DND-41 (cell line): ENCODE results near the gene ELMO3.

Experiments
- ATAC-seq: fragments of 200-7000 bp; cut with Tn5 transposase; 3 replicates; pipeline ENCODE4 v1.9.1; 2021; ENCODE audit warnings: low read depth; ENCODE audit not compliant: insufficient read depth
- DNase-seq: peaks from one replicate; pipeline ENCODE4 v3.0.0-alpha.2; 2020
- H2AFZ ChIP-seq: 2 replicates; pipeline ENCODE4 v1.6.0; 2012; ENCODE audit warnings: low read depth, low read length
- H3K27ac ChIP-seq: 2 replicates; pipeline ENCODE4 v1.5.1; 2012; ENCODE audit warnings: low read length, inconsistent platforms
- H3K27me3 ChIP-seq: fragments of 200-600 bp; sonication (generic); 2 replicates; pipeline ENCODE4 v1.6.0; 2012; ENCODE audit warnings: low read length, mild to moderate bottlenecking, inconsistent platforms; ENCODE audit not compliant: insufficient read depth, poor library complexity
- H3K36me3 ChIP-seq: 2 replicates; pipeline ENCODE4 v1.5.1; 2012; ENCODE audit warnings: low read length, inconsistent platforms; ENCODE audit not compliant: insufficient read depth
- H3K4me1 ChIP-seq: 2 replicates; pipeline ENCODE4 v1.5.1; 2012; ENCODE audit warnings: mild to moderate bottlenecking, low read length; ENCODE audit not compliant: insufficient read depth
- H3K4me2 ChIP-seq: 2 replicates; pipeline ENCODE4 v1.6.0; 2012; ENCODE audit warnings: mild to moderate bottlenecking, moderate library complexity, low read length, inconsistent platforms; ENCODE audit not compliant: insufficient read depth
- H3K4me3 ChIP-seq, 2 experiments: fragments of 200-600 bp in 1 of 2; shearing (Covaris generic) in 1 of 2; 2 replicates each; pipeline ENCODE4 v1.5.1; 2012 to 2016; ENCODE audit warnings: inconsistent platforms in 2 of 2, low read length in 2 of 2, mild to moderate bottlenecking in 2 of 2, low read depth in 1 of 2, moderate library complexity in 1 of 2
- H3K79me2 ChIP-seq: 2 replicates; pipeline ENCODE4 v1.6.0; 2012; ENCODE audit warnings: low read length, inconsistent platforms; ENCODE audit not compliant: insufficient read depth
- H3K9ac ChIP-seq: 2 replicates; pipeline ENCODE4 v1.6.0; 2012; ENCODE audit warnings: low read depth, mild to moderate bottlenecking, inconsistent platforms, low read length, moderate library complexity
- H3K9me3 ChIP-seq: 2 replicates; pipeline ENCODE4 v1.5.1; 2012; ENCODE audit warnings: low read length, moderate library complexity, mild to moderate bottlenecking, inconsistent platforms; ENCODE audit not compliant: insufficient read depth, severe bottlenecking
- H4K20me1 ChIP-seq: 2 replicates; pipeline ENCODE4 v1.6.0; 2012; ENCODE audit warnings: low read length; ENCODE audit not compliant: insufficient read depth
- EZH2 ChIP-seq: IDR thresholded peaks from 3 replicates; pipeline ENCODE4 v1.6.1; 2012; ENCODE audit warnings: borderline replicate concordance, low read depth, mild to moderate bottlenecking, moderate library complexity, low read length, inconsistent platforms; ENCODE audit not compliant: severe bottlenecking
- TF ChIP-seq, protein P1 (sequence below): IDR thresholded peaks from 2 replicates; pipeline ENCODE4 v1.5.1; 2012; ENCODE audit warnings: borderline replicate concordance, low read length, moderate library complexity, mild to moderate bottlenecking; ENCODE audit not compliant: poor library complexity, severe bottlenecking; ENCODE audit errors: extremely low read depth

Gene ELMO3

DNA sequence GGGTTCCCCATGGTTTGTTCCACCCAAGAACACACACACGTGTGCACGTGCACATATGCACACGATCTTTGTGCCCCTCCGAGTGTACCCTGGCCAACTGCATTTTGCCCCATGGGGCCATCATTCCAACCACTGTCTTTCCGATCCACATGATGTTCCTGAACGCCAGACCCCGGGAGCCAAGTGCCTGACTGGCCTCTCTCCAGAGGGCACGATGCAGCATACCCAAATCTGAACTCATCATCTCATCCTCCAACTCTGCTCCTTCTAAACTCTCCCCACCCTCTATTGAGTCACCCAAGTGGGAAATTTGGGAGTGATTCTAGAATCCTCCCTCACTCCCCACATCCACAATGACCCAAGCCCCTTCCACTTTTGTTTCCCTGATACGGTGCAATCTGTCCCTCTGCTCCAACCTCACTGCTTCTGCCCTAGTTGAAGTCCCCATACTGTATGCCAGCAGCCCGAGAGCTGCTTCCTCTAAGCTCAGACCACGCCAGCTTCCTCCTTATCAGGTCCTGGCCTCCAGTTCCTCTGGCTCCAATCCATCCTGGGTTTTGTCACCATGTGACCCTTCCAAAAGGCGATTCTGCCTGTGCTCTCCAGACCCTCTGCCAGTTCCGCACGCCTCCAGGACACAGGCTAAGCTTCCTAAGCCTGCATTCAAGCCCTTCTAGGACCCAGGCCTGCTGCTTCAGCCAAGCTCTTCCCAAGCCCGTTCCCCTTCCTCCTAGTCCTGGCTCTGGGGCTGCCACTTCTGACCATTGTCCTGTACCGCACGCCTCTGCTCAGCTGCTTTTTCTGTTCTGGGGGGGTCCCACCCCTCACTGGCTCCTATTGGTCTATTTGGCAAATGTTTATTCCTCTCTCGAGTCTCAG lies 17.9 kb downstream of the ELMO3 start:
- TF ChIP-seq, protein P1, sequence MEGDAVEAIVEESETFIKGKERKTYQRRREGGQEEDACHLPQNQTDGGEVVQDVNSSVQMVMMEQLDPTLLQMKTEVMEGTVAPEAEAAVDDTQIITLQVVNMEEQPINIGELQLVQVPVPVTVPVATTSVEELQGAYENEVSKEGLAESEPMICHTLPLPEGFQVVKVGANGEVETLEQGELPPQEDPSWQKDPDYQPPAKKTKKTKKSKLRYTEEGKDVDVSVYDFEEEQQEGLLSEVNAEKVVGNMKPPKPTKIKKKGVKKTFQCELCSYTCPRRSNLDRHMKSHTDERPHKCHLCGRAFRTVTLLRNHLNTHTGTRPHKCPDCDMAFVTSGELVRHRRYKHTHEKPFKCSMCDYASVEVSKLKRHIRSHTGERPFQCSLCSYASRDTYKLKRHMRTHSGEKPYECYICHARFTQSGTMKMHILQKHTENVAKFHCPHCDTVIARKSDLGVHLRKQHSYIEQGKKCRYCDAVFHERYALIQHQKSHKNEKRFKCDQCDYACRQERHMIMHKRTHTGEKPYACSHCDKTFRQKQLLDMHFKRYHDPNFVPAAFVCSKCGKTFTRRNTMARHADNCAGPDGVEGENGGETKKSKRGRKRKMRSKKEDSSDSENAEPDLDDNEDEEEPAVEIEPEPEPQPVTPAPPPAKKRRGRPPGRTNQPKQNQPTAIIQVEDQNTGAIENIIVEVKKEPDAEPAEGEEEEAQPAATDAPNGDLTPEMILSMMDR, result no peak
- no peak for TF ChIP-seq EZH2
- Histone ChIP-seq H3K27ac (no peak overlapping the region), H4K20me1 (no peaks in the 10 kb centered on the region), H3K9me3 (no peaks in the 10 kb centered on the region), H3K4me2 (no peak overlapping the region), H3K27me3 (no peaks in the 10 kb centered on the region), H3K79me2 (no peaks in the 10 kb centered on the region), H2AFZ (no peak overlapping the region), H3K4me1 (no peaks in the 10 kb centered on the region), H3K9ac (no peak overlapping the region), H3K36me3 (no peaks in the 10 kb centered on the region), H3K4me3 (no peak overlapping the region)
- ATAC-seq (no peak), DNase-seq (no peak)

DNA sequence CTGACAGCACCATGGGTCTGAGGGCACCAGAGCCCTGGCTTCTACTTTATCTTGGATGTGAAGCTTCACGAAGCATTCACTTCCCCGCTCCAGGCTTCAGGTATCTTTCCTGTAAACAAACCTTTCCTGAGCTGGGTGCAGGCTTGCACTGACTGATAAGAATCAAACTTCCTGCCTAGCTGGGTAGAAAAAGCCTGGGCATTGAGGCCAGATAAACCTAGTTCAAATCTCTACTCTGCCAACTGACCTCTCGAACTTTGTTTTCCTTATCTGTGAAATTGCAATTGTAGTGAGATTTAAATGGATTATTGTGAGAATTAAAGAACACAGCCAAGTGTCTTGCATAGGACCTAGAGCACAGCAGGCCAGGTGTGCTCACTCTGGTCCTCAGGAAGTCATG lies 25.1 kb downstream of the ELMO3 start:
- Histone ChIP-seq H3K9ac (no peak overlapping the region), H3K27ac (no peak overlapping the region), H3K4me2 (no peak overlapping the region), H3K79me2 (peaks cover 28% of the 10 kb centered on the region), H3K4me1 (peaks cover 33% of the 10 kb centered on the region), H3K27me3 (no peaks in the 10 kb centered on the region), H3K4me3 (no peak overlapping the region), H3K36me3 (peaks cover 18% of the 10 kb centered on the region), H3K9me3 (no peaks in the 10 kb centered on the region), H4K20me1 (0 out of 2 replicates have a peak, but pooled peaks cover 11% of the 10 kb centered on the region), H2AFZ (no peak overlapping the region)
- DNase-seq (no peak), ATAC-seq (no peak)
- TF ChIP-seq EZH2, result no peak
- TF ChIP-seq, protein P1, result no peak

DNA sequence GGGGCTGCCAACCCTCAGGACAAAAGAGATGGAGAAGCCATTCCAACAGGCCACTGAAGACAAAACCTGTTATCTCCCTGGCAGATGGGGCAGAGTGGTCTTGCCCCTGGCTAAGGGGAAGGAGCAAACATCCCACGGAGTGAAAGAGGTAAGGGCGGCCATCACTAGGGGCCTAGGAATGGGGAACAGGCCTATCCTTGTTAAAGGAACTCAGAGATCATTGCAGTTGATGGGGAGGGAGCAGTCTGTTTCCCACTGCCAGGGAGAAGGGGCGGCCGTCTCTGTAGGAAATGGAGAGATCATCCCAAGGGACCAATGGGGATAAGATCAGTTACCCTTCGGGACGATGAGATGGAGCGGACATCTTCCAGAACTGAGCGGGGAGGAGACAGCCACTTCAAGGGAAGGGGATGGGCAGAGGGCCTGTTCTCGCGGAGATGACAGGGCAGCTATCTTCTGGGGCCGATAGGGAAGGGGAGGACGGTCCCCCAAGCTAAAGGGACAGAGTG lies 27.4 kb downstream of the ELMO3 start:
- H3K4me3 ChIP-seq, result peak overlapping the region; percentile 77 to 89
- H3K4me1 ChIP-seq, result peaks cover 33% of the 10 kb centered on the region
- ATAC-seq (no peak), DNase-seq (no peak)
- H2AFZ ChIP-seq, result peak overlapping the region; percentile 74
- H3K9me3 ChIP-seq, result no peaks in the 10 kb centered on the region
- H4K20me1 ChIP-seq, result peaks cover 22% of the 10 kb centered on the region; the same call in 1 of the 2 replicates
- H3K27ac ChIP-seq, result peak overlapping the region; percentile 77
- peaks cover 42% of the 10 kb centered on the region for H3K36me3 ChIP-seq
- H3K9ac ChIP-seq, result peak overlapping the region; percentile 78
- TF ChIP-seq, protein P1, result no peak
- TF ChIP-seq EZH2, result no peak
- peak overlapping the region; percentile 98 for H3K4me2 ChIP-seq
- peaks cover 28% of the 10 kb centered on the region for H3K79me2 ChIP-seq
- no peaks in the 10 kb centered on the region for H3K27me3 ChIP-seq
